Measurements from ENCODE around the gene NTSR2. TPM values are rescaled to one million over a fixed set of nuclear protein-coding genes. Genes with fewer than 3 reads are reported as not detected.
A peak's percentile ranks its signal among the peaks of the same experiment; 100 is the strongest.

The NTSR2 gene
- total RNA-seq, 1 experiment from 2014 or later, result not detected

DNA sequence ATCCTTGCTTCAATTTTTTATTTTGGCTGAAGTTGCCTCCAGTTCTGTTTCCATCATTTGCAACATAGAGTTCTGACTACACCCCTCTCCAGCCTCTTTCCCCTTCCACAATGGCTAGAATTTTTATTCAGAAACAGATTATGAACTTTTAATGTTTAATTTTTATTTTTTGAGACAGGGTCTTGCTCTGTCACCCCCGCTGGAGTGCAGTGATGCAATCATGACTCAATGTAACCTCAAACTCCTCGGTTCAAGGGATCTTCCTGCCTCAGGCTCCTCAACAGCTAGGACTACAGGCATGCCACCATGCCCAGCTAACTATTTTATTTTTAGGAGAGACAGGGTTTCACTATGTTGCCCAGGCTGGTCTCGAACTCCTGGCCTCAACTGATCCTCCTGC is 2.8 kb downstream of the NTSR2 start:
- Mint-ChIP-seq H3K4me1 (ENCODE audit: insufficient read depth, unreplicated experiment) (peaks cover 11% of the 10 kb centered on the region), H3K36me3 (ENCODE audit: insufficient read depth, unreplicated experiment) (no peaks in the 10 kb centered on the region), H3K27me3 (ENCODE audit: insufficient read depth, unreplicated experiment) (no peaks in the 10 kb centered on the region), H3K4me3 (ENCODE audit: unreplicated experiment) (no peak overlapping the region), H3K27ac (ENCODE audit: low read depth, unreplicated experiment) (no peak overlapping the region), H3K9me3 (ENCODE audit: unreplicated experiment) (peaks cover 5% of the 10 kb centered on the region)
- DNase-seq (ENCODE audit: unreplicated experiment), result no peak
- BruUV-seq (replicated peaks), result no TSS peak
- intact Hi-C loops (cut with micrococcal nuclease), result no loop called here
- ChIA-PET POLR2A (no interaction called here), CTCF (interaction anchor here (1.3 to 1.5 kb wide), 2 partner anchors 15 to 83 kb away, joined by 3 to 5 read pairs; no protein-coding TSS in a partner anchor)
- TF ChIP-seq CTCF (IDR thresholded peaks at IDR 0.05; ENCODE audit: unreplicated experiment), result no peak

DNA sequence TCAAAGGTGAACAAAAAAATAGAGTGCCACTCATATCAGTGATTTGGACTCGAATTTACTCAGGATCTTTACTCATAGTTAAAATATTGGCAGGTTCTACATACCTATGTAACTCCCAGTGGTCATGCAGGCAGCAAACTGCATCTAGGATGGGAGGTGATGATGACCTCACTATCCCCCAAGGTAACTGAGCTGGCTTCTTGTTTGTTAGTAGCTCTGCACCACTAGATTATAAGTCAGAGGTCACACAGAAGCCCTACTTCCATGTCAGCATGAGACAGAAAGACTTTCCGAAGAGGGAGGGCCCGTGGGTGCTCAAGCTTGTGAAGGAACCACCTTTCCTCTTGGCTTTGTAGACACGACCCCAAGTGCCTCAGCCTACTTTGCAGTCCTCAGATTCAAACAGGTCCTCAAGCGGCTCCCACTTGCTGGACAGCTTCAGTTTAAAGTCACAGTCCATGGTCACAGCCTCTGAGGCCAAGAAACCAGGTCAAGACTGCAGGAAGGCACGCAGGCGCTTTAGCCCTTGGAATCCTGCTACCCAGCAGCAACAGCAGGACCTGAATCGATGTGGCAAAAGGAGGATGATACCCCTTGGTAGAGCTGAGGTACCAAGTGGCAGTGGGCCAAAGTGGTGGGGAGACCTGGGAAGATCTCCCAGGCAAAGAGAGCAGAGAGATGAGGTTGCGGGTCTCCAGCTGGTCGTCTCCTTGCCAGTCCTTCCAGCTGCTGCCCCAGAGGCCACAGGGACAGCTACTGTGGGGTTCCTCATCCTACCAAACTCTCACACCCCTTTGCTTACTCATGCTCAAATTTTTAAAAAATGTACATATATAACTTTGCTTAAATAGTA is 4.3 kb downstream of the NTSR2 start:
- peaks cover 9% of the 10 kb centered on the region for H3K9me3 Mint-ChIP-seq (ENCODE audit: unreplicated experiment)
- no peak overlapping the region for H3K27ac Mint-ChIP-seq (ENCODE audit: low read depth, unreplicated experiment)
- no peak for TF ChIP-seq CTCF (IDR thresholded peaks at IDR 0.05; ENCODE audit: unreplicated experiment)
- peaks cover 11% of the 10 kb centered on the region for H3K4me1 Mint-ChIP-seq (ENCODE audit: insufficient read depth, unreplicated experiment)
- DNase-seq (ENCODE audit: unreplicated experiment), result no peak
- POLR2A ChIA-PET, result interaction anchor here (0.8 kb wide), 1 partner anchor 22 kb away, joined by 4 read pairs; no protein-coding TSS in a partner anchor
- no peaks in the 10 kb centered on the region for H3K36me3 Mint-ChIP-seq (ENCODE audit: insufficient read depth, unreplicated experiment)
- intact Hi-C loops (cut with micrococcal nuclease), result no loop called here
- BruUV-seq (replicated peaks), result no TSS peak
- H3K27me3 Mint-ChIP-seq (ENCODE audit: insufficient read depth, unreplicated experiment), result no peaks in the 10 kb centered on the region
- H3K4me3 Mint-ChIP-seq (ENCODE audit: unreplicated experiment), result no peak overlapping the region
- CTCF ChIA-PET, result interaction anchor here (0.6 to 1.6 kb wide), 6 partner anchors 13 to 114 kb away, joined by 3 to 5 read pairs (median 3); no protein-coding TSS in a partner anchor

- H3K4me3 Mint-ChIP-seq (ENCODE audit: unreplicated experiment), result no peak overlapping the region
- peaks cover 9% of the 10 kb centered on the region for H3K9me3 Mint-ChIP-seq (ENCODE audit: unreplicated experiment)
- intact Hi-C loops (cut with micrococcal nuclease), result no loop called here
- no peaks in the 10 kb centered on the region for H3K27me3 Mint-ChIP-seq (ENCODE audit: insufficient read depth, unreplicated experiment)
- no TSS peak for BruUV-seq (replicated peaks)
- POLR2A ChIA-PET, result no interaction called here
- TF ChIP-seq CTCF (IDR thresholded peaks at IDR 0.05; ENCODE audit: unreplicated experiment), result no peak
- H3K36me3 Mint-ChIP-seq (ENCODE audit: insufficient read depth, unreplicated experiment), result no peaks in the 10 kb centered on the region
- peaks cover 11% of the 10 kb centered on the region for H3K4me1 Mint-ChIP-seq (ENCODE audit: insufficient read depth, unreplicated experiment)
- CTCF ChIA-PET, result interaction anchor here (0.6 to 1.6 kb wide), 6 partner anchors 11 to 114 kb away, joined by 3 to 4 read pairs (median 3); no protein-coding TSS in a partner anchor
- H3K27ac Mint-ChIP-seq (ENCODE audit: low read depth, unreplicated experiment), result no peak overlapping the region
- no peak for DNase-seq (ENCODE audit: unreplicated experiment)
These were observed 5.0 kb downstream of the NTSR2 start for GRCh38 chr2:11665028-11665427.

DNA sequence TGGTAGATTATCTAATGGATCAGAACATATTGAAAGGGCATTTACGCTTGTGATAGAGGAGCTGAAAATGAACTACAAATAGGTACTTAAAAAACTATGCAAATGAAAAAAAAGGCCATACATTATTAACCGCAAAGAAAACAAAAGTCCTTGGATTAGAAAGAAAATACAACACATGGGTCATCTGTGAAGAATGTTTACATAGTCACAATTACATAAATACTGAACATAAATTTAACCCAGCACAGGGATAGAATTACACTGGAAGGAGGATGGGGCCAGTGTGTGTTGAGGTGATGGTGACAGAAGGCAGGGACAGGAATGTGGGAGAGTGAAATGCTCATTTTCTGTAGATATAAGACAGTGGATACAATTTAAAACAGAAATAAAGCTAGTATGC is 6.6 kb downstream of the NTSR2 start:
- Mint-ChIP-seq H3K27me3 (ENCODE audit: insufficient read depth, unreplicated experiment) (no peaks in the 10 kb centered on the region), H3K9me3 (ENCODE audit: unreplicated experiment) (peaks cover 9% of the 10 kb centered on the region), H3K4me3 (ENCODE audit: unreplicated experiment) (no peak overlapping the region), H3K27ac (ENCODE audit: low read depth, unreplicated experiment) (no peak overlapping the region), H3K4me1 (ENCODE audit: insufficient read depth, unreplicated experiment) (peaks cover 11% of the 10 kb centered on the region), H3K36me3 (ENCODE audit: insufficient read depth, unreplicated experiment) (no peaks in the 10 kb centered on the region)
- ChIA-PET POLR2A (no interaction called here), CTCF (interaction anchor here (0.6 to 1.8 kb wide), 4 partner anchors 19 to 116 kb away, joined by 3 to 5 read pairs (median 4); no protein-coding TSS in a partner anchor)
- TF ChIP-seq CTCF (IDR thresholded peaks at IDR 0.05; ENCODE audit: unreplicated experiment), result no peak
- BruUV-seq (replicated peaks), result no TSS peak
- intact Hi-C loops (cut with micrococcal nuclease), result no loop called here
- peak; percentile 51 for DNase-seq (ENCODE audit: unreplicated experiment)

All from MCF 10A (cell line).